Suprapubic skin (tissue), 3 donors: Measurements from ENCODE around the gene PARN.

Source experiments
- CTCF ChIP-seq, 2 donors: fragments of 200-600 bp in 1 of 2; fragments of 450-650 bp in 1 of 2; sonication (generic) in 1 of 2; IDR thresholded peaks; one replicate each; pipeline ENCODE4 v1.5.1; 2016 to 2019; ENCODE audit warnings: antibody characterized with exemption in 2 of 2, mild to moderate bottlenecking in 1 of 2, moderate library complexity in 1 of 2
- EP300 ChIP-seq: sonication (generic); formaldehyde crosslinking; IDR thresholded peaks from one replicate; pipeline ENCODE4 v1.6.1; 2017; ENCODE audit warnings: antibody characterized with exemption
- POLR2A ChIP-seq, 2 donors: fragments of 450-650 bp; IDR thresholded peaks; one replicate each; pipeline ENCODE4 v1.6.1; 2017; ENCODE audit warnings: antibody characterized with exemption in 2 of 2, mild to moderate bottlenecking in 2 of 2, moderate library complexity in 2 of 2

GRCh38 chr16:14407786-14408399 lies 222.2 kb downstream of the PARN start:
- no peak for TF ChIP-seq CTCF (IDR thresholded peaks at IDR 0.05)
- no peak for TF ChIP-seq POLR2A (IDR thresholded peaks at IDR 0.05)
- TF ChIP-seq EP300: no peak
